Cardiac fibroblast (primary cell): ENCODE results near the gene CASP3.
A peak's percentile ranks its signal among the peaks of the same experiment; 100 is the strongest.

Experiments
- DNase-seq, 2 donors: peaks; one replicate each; pipeline versions ENCODE4 v3.0.0 to v3.0.0-alpha.2; 2010; ENCODE audit warnings: low read depth in 2 of 2
- H3K4me3 ChIP-seq, 2 donors: replicated peaks in 1 of 2; 1 replicate in 1 of 2; 2 replicates in 1 of 2; pipeline ENCODE4 v1.5.1; 2011; ENCODE audit warnings: low read depth in 2 of 2, low read length in 2 of 2, mild to moderate bottlenecking in 2 of 2, moderate library complexity in 1 of 2
- CTCF ChIP-seq: IDR thresholded peaks from one replicate; pipeline ENCODE4 v1.5.1; 2011; ENCODE audit warnings: low read depth, mild to moderate bottlenecking, low read length, inconsistent platforms

CASP3 gene

GRCh38 chr4:184649026-184649970, at the start of gene CASP3, which contains the start of gene PRIMPOL:
Gene CASP3 (minus strand): TSS chr4:184649447. CDS start chr4:184638453, 10,994 bp downstream.
Gene PRIMPOL (plus strand): TSS chr4:184649738. CDS start chr4:184657141, 7,403 bp downstream.
- peak; percentile 95 to 97 for DNase-seq
- TF ChIP-seq CTCF: peak; percentile 11

GRCh38 chr4:184697956-184698355, 48.7 kb upstream of the CASP3 start:
- no peak for DNase-seq
- H3K4me3 ChIP-seq: no peak overlapping the region
- no peak for TF ChIP-seq CTCF

More at GRCh38 chr4:184649026-184649970, at the start of gene CASP3, which contains the start of gene PRIMPOL:
- peak within 1 kb of the TSS; percentile 73 to 85 for H3K4me3 ChIP-seq

GRCh38 chr4:184695178-184695896, 46.1 kb upstream of the CASP3 start:
- no peak for TF ChIP-seq CTCF
- no peak overlapping the region for H3K4me3 ChIP-seq
- DNase-seq: peak in 1 of 2 donors; percentile 14

GRCh38 chr4:184694412-184694956, 45.2 kb upstream of the CASP3 start:
- TF ChIP-seq CTCF: no peak
- no peak overlapping the region for H3K4me3 ChIP-seq
- DNase-seq: no peak

GRCh38 chr4:184693056-184693455, 43.8 kb upstream of the CASP3 start:
- no peak overlapping the region for H3K4me3 ChIP-seq
- no peak for TF ChIP-seq CTCF
- DNase-seq: peak in 1 of 2 donors; percentile 56

- no peak overlapping the region for H3K4me3 ChIP-seq
- no peak for TF ChIP-seq CTCF
- DNase-seq: no peak
Measured at GRCh38 chr4:184689681-184690080, 40.4 kb upstream of the CASP3 start.
